Renal cortical epithelial cell (primary cell): ENCODE data around the gene PTPN21. TPM values are rescaled to one million over a fixed set of nuclear protein-coding genes. Genes with fewer than 3 reads are reported as not detected.

ENCODE experiments used
- DNase-seq: peaks from one replicate; pipeline ENCODE4 v3.0.0-alpha.2; 2011; ENCODE audit warnings: low read depth
- total RNA-seq: library from RNA; depleted of rRNA; stranded (reverse); fragments of >200 nt; gene quantifications from 2 replicates; pipeline ENCODE4 v1.2.3, GENCODE V29; 2014

PTPN21 gene
- total RNA-seq, 1 donor from 2014 or later, result 22.1 TPM

- no peak for DNase-seq
Measured at GRCh38 chr14:88504602-88505001, 50.2 kb downstream of the PTPN21 start.

GRCh38 chr14:88503754-88504406 lies 50.9 kb downstream of the PTPN21 start:
- no peak for DNase-seq

- DNase-seq, result no peak
Measured at GRCh38 chr14:88502740-88503139, 52.1 kb downstream of the PTPN21 start.

- DNase-seq, result no peak
Measured at GRCh38 chr14:88500611-88501010, 54.2 kb downstream of the PTPN21 start.

GRCh38 chr14:88499225-88499624 lies 55.6 kb downstream of the PTPN21 start:
- no peak for DNase-seq

GRCh38 chr14:88496414-88496813 lies 58.4 kb downstream of the PTPN21 start:
- DNase-seq, result no peak

- DNase-seq, result no peak
Measured at GRCh38 chr14:88493392-88494185, 61.2 kb downstream of the PTPN21 start.

- peak; percentile 64 for DNase-seq
Measured at GRCh38 chr14:88492272-88493089, 62.3 kb downstream of the PTPN21 start.

- no peak for DNase-seq
Measured at GRCh38 chr14:88490168-88490567, 64.6 kb downstream of the PTPN21 start.

- no peak for DNase-seq
Measured at GRCh38 chr14:88488897-88489296, 65.9 kb downstream of the PTPN21 start.

GRCh38 chr14:88488081-88488480 lies 66.7 kb downstream of the PTPN21 start:
- DNase-seq, result no peak

GRCh38 chr14:88482524-88482923 lies 72.3 kb downstream of the PTPN21 start:
- DNase-seq, result no peak

GRCh38 chr14:88481794-88482193 lies 73.0 kb downstream of the PTPN21 start:
- DNase-seq, result no peak

GRCh38 chr14:88481059-88481458 lies 73.7 kb downstream of the PTPN21 start:
- DNase-seq, result no peak

- DNase-seq, result no peak
Measured at GRCh38 chr14:88479574-88479987, 75.2 kb downstream of the PTPN21 start.

- no peak for DNase-seq
Measured at GRCh38 chr14:88478931-88479330, 75.9 kb downstream of the PTPN21 start.

- DNase-seq, result no peak
Measured at GRCh38 chr14:88477513-88478250, 77.1 kb downstream of the PTPN21 start.

GRCh38 chr14:88476825-88477224 lies 78.0 kb downstream of the PTPN21 start:
- DNase-seq, result no peak

- no peak for DNase-seq
Measured at GRCh38 chr14:88476214-88476774, 78.5 kb downstream of the PTPN21 start.

GRCh38 chr14:88473791-88474190 lies 81.0 kb downstream of the PTPN21 start:
- peak; percentile 30 for DNase-seq
